OCI-LY3 (cell line): ENCODE results near the gene ATG4C.

ENCODE experiments used
- H2AFZ ChIP-seq: fragments of 200-600, 300-600 bp; shearing (Covaris generic); 2 replicates; pipeline ENCODE4 v1.6.0; 2014; ENCODE audit warnings: antibody characterized with exemption, low read depth, low read length
- H3K27ac ChIP-seq: fragments of 200-600, 300-600 bp; sonication (generic); 2 replicates; pipeline ENCODE4 v1.5.1; 2014; ENCODE audit warnings: mild to moderate bottlenecking, low read length, moderate library complexity, mixed read lengths
- H3K27me3 ChIP-seq: fragments of 200-600, 300-600 bp; sonication (generic); 2 replicates; pipeline ENCODE4 v1.6.1; 2014; ENCODE audit warnings: low read depth, low read length, mixed read lengths
- H3K36me3 ChIP-seq: fragments of 200-600, 300-600 bp; sonication (generic); replicated peaks from 2 replicates; pipeline ENCODE3; 2014; ENCODE audit warnings: low read depth, low read length, mixed read lengths
- H3K4me1 ChIP-seq: fragments of 300-600, 200-600 bp; sonication (generic); 2 replicates; pipeline ENCODE4 v1.6.1; 2014; ENCODE audit warnings: low read length, mixed read lengths
- H3K4me2 ChIP-seq: fragments of 200-600, 300-600 bp; sonication (generic); 2 replicates; pipeline ENCODE4 v1.6.1; 2014; ENCODE audit warnings: low read length, mixed read lengths
- H3K4me3 ChIP-seq: fragments of 300-600, 200-600 bp; sonication (generic); 2 replicates; pipeline ENCODE4 v1.5.1; 2014; ENCODE audit warnings: antibody characterized with exemption, mild to moderate bottlenecking, low read length, moderate library complexity
- H3K79me2 ChIP-seq: fragments of 300-600, 200-600 bp; shearing (Covaris generic); 2 replicates; pipeline ENCODE4 v1.6.1; 2014; ENCODE audit warnings: mild to moderate bottlenecking, low read length, mixed read lengths
- H3K9ac ChIP-seq: fragments of 300-600, 200-600 bp; shearing (Covaris generic); 2 replicates; pipeline ENCODE4 v1.6.0; 2014; ENCODE audit warnings: mild to moderate bottlenecking, low read length, moderate library complexity
- H3K9me3 ChIP-seq: fragments of 200-600, 300-600 bp; shearing (Covaris generic); 2 replicates; pipeline ENCODE4 v1.6.1; 2014; ENCODE audit warnings: low read length, mixed read lengths; ENCODE audit not compliant: insufficient read depth
- H4K20me1 ChIP-seq: fragments of 200-600, 300-600 bp; sonication (generic); 2 replicates; pipeline ENCODE4 v1.6.1; 2016; ENCODE audit warnings: low read length, mixed read lengths; ENCODE audit not compliant: insufficient read depth
- CTCF ChIP-seq: fragments of 200-600, 300-600 bp; sonication (generic); IDR thresholded peaks from 2 replicates; pipeline ENCODE4 v1.5.1; 2014; ENCODE audit warnings: antibody characterized with exemption, low read length, low read depth
- EZH2phosphoT487 ChIP-seq: fragments of 200-600 bp; shearing (Covaris generic); IDR thresholded peaks from 2 replicates; pipeline ENCODE4 v1.6.1; 2018; ENCODE audit warnings: antibody characterized with exemption, mixed run types, low read depth

Gene ATG4C

DNA sequence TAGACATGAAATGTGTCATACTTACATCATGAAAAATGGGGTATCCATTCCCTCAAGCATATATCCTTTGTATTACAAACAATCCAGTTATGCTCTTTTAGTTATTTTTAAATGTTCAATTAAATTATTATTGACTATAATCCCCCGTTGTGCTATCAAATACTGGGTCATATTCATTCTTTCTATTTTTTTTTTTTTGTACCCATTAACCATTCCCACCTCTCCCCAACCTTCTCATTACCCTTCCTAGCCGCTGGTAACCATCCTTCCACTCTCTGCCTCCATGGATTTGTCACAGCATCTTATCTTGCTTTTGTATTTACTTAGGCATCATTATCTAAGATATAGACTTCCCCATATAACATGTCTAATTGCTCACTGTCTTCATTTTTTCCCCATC, 15.8 kb downstream of the ATG4C start:
- Histone ChIP-seq H3K9ac (peak overlapping the region; percentile 45; the same call in 1 of the 2 replicates), H3K79me2 (peaks cover 18% of the 10 kb centered on the region), H3K27ac (peak overlapping the region; percentile 99), H2AFZ (no peak overlapping the region), H3K4me2 (peak overlapping the region; percentile 82), H3K4me3 (peak overlapping the region; percentile 50; the same call in 1 of the 2 replicates), H3K36me3 (peaks cover 2% of the 10 kb centered on the region), H3K9me3 (no peaks in the 10 kb centered on the region), H4K20me1 (no peaks in the 10 kb centered on the region), H3K27me3 (no peaks in the 10 kb centered on the region), H3K4me1 (peaks cover 38% of the 10 kb centered on the region)
- TF ChIP-seq CTCF (no peak), EZH2phosphoT487 (no peak)

DNA sequence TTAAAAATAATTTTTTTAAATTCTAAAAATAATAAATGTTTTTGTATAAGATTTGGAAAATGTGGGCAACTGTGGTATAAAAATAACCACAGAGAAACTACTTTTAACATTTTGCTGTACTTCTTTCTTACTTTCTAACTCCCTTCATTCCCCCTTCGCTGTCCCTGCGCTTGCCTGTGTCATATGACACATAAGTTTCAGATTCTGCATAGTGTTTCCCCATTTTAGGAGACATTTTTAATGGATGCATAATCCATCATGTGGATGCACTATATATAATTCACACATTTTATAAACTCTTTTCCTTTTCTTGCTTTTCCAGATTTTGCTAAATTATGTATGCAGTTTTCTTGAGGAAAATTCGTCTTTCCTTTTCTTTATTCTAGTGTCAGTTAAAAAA, 16.3 kb downstream of the ATG4C start:
- peaks cover 18% of the 10 kb centered on the region for H3K79me2 ChIP-seq
- peak overlapping the region; percentile 66 for H3K4me3 ChIP-seq
- peaks cover 38% of the 10 kb centered on the region for H3K4me1 ChIP-seq
- H4K20me1 ChIP-seq = no peaks in the 10 kb centered on the region
- H3K27me3 ChIP-seq = no peaks in the 10 kb centered on the region
- H2AFZ ChIP-seq = no peak overlapping the region
- peak overlapping the region; percentile 82 for H3K4me2 ChIP-seq
- TF ChIP-seq EZH2phosphoT487 = no peak
- TF ChIP-seq CTCF = no peak
- H3K9me3 ChIP-seq = no peaks in the 10 kb centered on the region
- peak overlapping the region; percentile 99 for H3K27ac ChIP-seq
- peaks cover 2% of the 10 kb centered on the region for H3K36me3 ChIP-seq
- peak overlapping the region; percentile 50; the same call in 1 of the 2 replicates for H3K9ac ChIP-seq

GRCh38 chr1:62800825-62801306, 16.9 kb downstream of the ATG4C start:
- peak overlapping the region; percentile 54; the same call in 1 of the 2 replicates for H3K9ac ChIP-seq
- H4K20me1 ChIP-seq = no peaks in the 10 kb centered on the region
- no peaks in the 10 kb centered on the region for H3K27me3 ChIP-seq
- H3K4me1 ChIP-seq = peaks cover 38% of the 10 kb centered on the region
- peaks cover 2% of the 10 kb centered on the region for H3K36me3 ChIP-seq
- no peaks in the 10 kb centered on the region for H3K9me3 ChIP-seq
- peaks cover 18% of the 10 kb centered on the region for H3K79me2 ChIP-seq
- H2AFZ ChIP-seq = no peak overlapping the region
- TF ChIP-seq CTCF = no peak
- no peak for TF ChIP-seq EZH2phosphoT487
- peak overlapping the region; percentile 68 for H3K4me3 ChIP-seq
- peak overlapping the region; percentile 99 for H3K27ac ChIP-seq
- peak overlapping the region; percentile 98 for H3K4me2 ChIP-seq

DNA sequence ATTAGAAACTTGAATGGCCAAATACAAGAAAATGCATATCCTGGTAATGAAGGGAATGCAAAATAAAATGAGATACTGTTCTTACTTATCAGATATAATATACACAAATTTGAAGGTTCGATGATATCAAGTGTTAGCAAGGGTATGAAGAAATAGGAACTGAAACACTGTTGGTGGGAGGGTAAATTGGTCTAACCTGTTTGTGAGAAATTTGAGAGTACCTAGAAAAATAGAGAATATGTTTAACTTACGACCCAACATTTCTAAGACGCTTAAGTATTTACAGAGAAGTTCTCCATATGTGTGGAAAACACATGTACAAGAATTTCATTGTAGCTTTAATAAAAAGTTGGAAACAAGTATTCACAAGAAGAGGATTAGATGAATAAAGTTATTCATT, 25.9 kb downstream of the ATG4C start:
- H3K9me3 ChIP-seq = no peaks in the 10 kb centered on the region
- peaks cover 26% of the 10 kb centered on the region for H3K4me1 ChIP-seq
- no peaks in the 10 kb centered on the region for H3K79me2 ChIP-seq
- H3K4me2 ChIP-seq = peak overlapping the region; percentile 46
- peak overlapping the region; percentile 13 for H3K4me3 ChIP-seq
- no peaks in the 10 kb centered on the region for H4K20me1 ChIP-seq
- peaks cover 10% of the 10 kb centered on the region for H3K36me3 ChIP-seq
- peak overlapping the region; percentile 36; the same call in 1 of the 2 replicates for H3K9ac ChIP-seq
- no peak for TF ChIP-seq EZH2phosphoT487
- TF ChIP-seq CTCF = no peak
- no peak overlapping the region for H2AFZ ChIP-seq
- no peaks in the 10 kb centered on the region for H3K27me3 ChIP-seq
- H3K27ac ChIP-seq = peak overlapping the region; percentile 91
